SJSA1 (cell line): ENCODE measurements around the gene OR6S1. TPM values are rescaled to one million over a fixed set of nuclear protein-coding genes. Genes with fewer than 3 reads are reported as not detected.

Source experiments
- DNase-seq, 2 experiments: peaks; one replicate each; pipeline ENCODE4 v3.0.0-alpha.2; 2015 to 2020; ENCODE audit warnings: low spot score in 2 of 2, low read depth in 1 of 2
- H3K27ac ChIP-seq: fragments of 250-450 bp; sonication (Bioruptor Pico); 2 replicates; pipeline ENCODE4 v1.5.1; 2020; ENCODE audit warnings: mild to moderate bottlenecking, moderate library complexity
- H3K27me3 ChIP-seq: fragments of 250-450 bp; sonication (Bioruptor Pico); replicated peaks from 2 replicates; pipeline ENCODE4 v1.5.1; 2020; ENCODE audit warnings: mild to moderate bottlenecking, moderate library complexity
- H3K36me3 ChIP-seq: fragments of 250-450 bp; sonication (Bioruptor Pico); 2 replicates; pipeline ENCODE4 v1.5.1; 2020; ENCODE audit warnings: mild to moderate bottlenecking
- H3K4me1 ChIP-seq: fragments of 250-450 bp; sonication (Bioruptor Pico); replicated peaks from 2 replicates; pipeline ENCODE4 v1.6.1; 2021; ENCODE audit warnings: mild to moderate bottlenecking
- H3K4me3 ChIP-seq: fragments of 250-450 bp; sonication (Bioruptor Pico); 2 replicates; pipeline ENCODE4 v1.5.1; 2020; ENCODE audit warnings: mild to moderate bottlenecking
- H3K9me3 ChIP-seq: fragments of 250-450 bp; sonication (Bioruptor Pico); replicated peaks from 2 replicates; pipeline ENCODE4 v1.5.1; 2020; ENCODE audit warnings: mild to moderate bottlenecking
- total RNA-seq: library from RNA; depleted of rRNA; stranded (reverse); fragments of >200 nt; shearing (Covaris generic); gene quantifications from 2 replicates; pipeline ENCODE4 v1.2.3, GENCODE V29; 2014; rRNA removed

Gene OR6S1
- not detected in 2 replicates for total RNA-seq

- Histone ChIP-seq H3K9me3 (no peaks in the 10 kb centered on the region), H3K4me3 (no peak within 1 kb of the TSS), H3K27me3 (no peaks in the 10 kb centered on the region; the same call in 1 of the 2 replicates), H3K4me1 (no peaks in the 10 kb centered on the region), H3K36me3 (no peaks in the 10 kb centered on the region), H3K27ac (no peak within 1 kb of the TSS)
- no peak for DNase-seq
These were observed at the start of gene OR6S1 for GRCh38 chr14:20641591-20641990. OR6S1 (minus strand) TSS chr14:20641691; CDS start chr14:20641691, 0 bp downstream.

GRCh38 chr14:20690848-20691640, 49.6 kb upstream of the OR6S1 start:
- H3K27me3 ChIP-seq = no peaks in the 10 kb centered on the region; the same call in 1 of the 2 replicates
- peak in 1 of 2 experiments; percentile 56 for DNase-seq

GRCh38 chr14:20688167-20688839, 46.8 kb upstream of the OR6S1 start, which contains the start of gene ANG:
ANG (plus strand) TSS chr14:20688764; CDS start chr14:20693565, 4,801 bp downstream.
- no peak for DNase-seq
- no peak within 1 kb of the TSS for H3K27ac ChIP-seq

More at GRCh38 chr14:20690848-20691640, 49.6 kb upstream of the OR6S1 start:
- Histone ChIP-seq H3K9me3 (no peaks in the 10 kb centered on the region), H3K4me3 (no peak overlapping the region), H3K27ac (no peak overlapping the region), H3K4me1 (no peaks in the 10 kb centered on the region), H3K36me3 (no peaks in the 10 kb centered on the region)

GRCh38 chr14:20687362-20688166, 46.1 kb upstream of the OR6S1 start:
- Histone ChIP-seq H3K27me3 (no peaks in the 10 kb centered on the region; the same call in 1 of the 2 replicates), H3K4me1 (peaks cover 8% of the 10 kb centered on the region), H3K36me3 (no peaks in the 10 kb centered on the region; the same call in 1 of the 2 replicates), H3K9me3 (no peaks in the 10 kb centered on the region), H3K27ac (no peak overlapping the region), H3K4me3 (no peak overlapping the region)
- no peak for DNase-seq

More at GRCh38 chr14:20688167-20688839, 46.8 kb upstream of the OR6S1 start, which contains the start of gene ANG:
- no peaks in the 10 kb centered on the region; the same call in 1 of the 2 replicates for H3K27me3 ChIP-seq
- no peaks in the 10 kb centered on the region for H3K9me3 ChIP-seq
- no peaks in the 10 kb centered on the region for H3K36me3 ChIP-seq
- H3K4me1 ChIP-seq = peaks cover 8% of the 10 kb centered on the region
- H3K4me3 ChIP-seq = no peak within 1 kb of the TSS

- H3K36me3 ChIP-seq = no peaks in the 10 kb centered on the region; the same call in 1 of the 2 replicates
- H3K4me3 ChIP-seq = no peak overlapping the region
- DNase-seq = peak in 1 of 2 experiments; percentile 10
- no peaks in the 10 kb centered on the region; the same call in 1 of the 2 replicates for H3K27me3 ChIP-seq
- H3K9me3 ChIP-seq = no peaks in the 10 kb centered on the region
- H3K4me1 ChIP-seq = peaks cover 8% of the 10 kb centered on the region
- H3K27ac ChIP-seq = no peak overlapping the region
These were observed 45.1 kb upstream of the OR6S1 start for GRCh38 chr14:20686386-20687143.

- Histone ChIP-seq H3K4me3 (peak overlapping the region; percentile 65), H3K27ac (peak overlapping the region; percentile 74), H3K36me3 (no peaks in the 10 kb centered on the region; the same call in 1 of the 2 replicates), H3K4me1 (peaks cover 16% of the 10 kb centered on the region), H3K9me3 (no peaks in the 10 kb centered on the region), H3K27me3 (no peaks in the 10 kb centered on the region)
- DNase-seq = no peak
These were observed 43.4 kb upstream of the OR6S1 start for GRCh38 chr14:20684662-20685456.

GRCh38 chr14:20683891-20684661, 42.6 kb upstream of the OR6S1 start, which contains the start of gene RNASE4:
RNASE4 (plus strand) TSS chr14:20684560; CDS start chr14:20699372, 14,812 bp downstream.
- Histone ChIP-seq H3K36me3 (no peaks in the 10 kb centered on the region; the same call in 1 of the 2 replicates), H3K9me3 (no peaks in the 10 kb centered on the region), H3K27me3 (no peaks in the 10 kb centered on the region), H3K4me1 (peaks cover 16% of the 10 kb centered on the region), H3K27ac (peak within 1 kb of the TSS; percentile 90), H3K4me3 (peak within 1 kb of the TSS; percentile 65)
- peak; percentile 83 to 91 for DNase-seq

- Histone ChIP-seq H3K27me3 (no peaks in the 10 kb centered on the region), H3K36me3 (no peaks in the 10 kb centered on the region; the same call in 1 of the 2 replicates), H3K4me3 (peak overlapping the region; percentile 65), H3K27ac (peak overlapping the region; percentile 90), H3K4me1 (peaks cover 16% of the 10 kb centered on the region), H3K9me3 (no peaks in the 10 kb centered on the region)
- DNase-seq = peak; percentile 83 to 93
These were observed 41.8 kb upstream of the OR6S1 start for GRCh38 chr14:20683125-20683890.

- DNase-seq = peak; percentile 83 to 89
- Histone ChIP-seq H3K27ac (peak overlapping the region; percentile 90), H3K36me3 (no peaks in the 10 kb centered on the region; the same call in 1 of the 2 replicates), H3K4me3 (peak overlapping the region; percentile 65), H3K9me3 (no peaks in the 10 kb centered on the region), H3K27me3 (no peaks in the 10 kb centered on the region), H3K4me1 (peaks cover 16% of the 10 kb centered on the region)
These were observed 41.1 kb upstream of the OR6S1 start for GRCh38 chr14:20682435-20683124.

- DNase-seq = no peak
- H3K36me3 ChIP-seq = no peaks in the 10 kb centered on the region; the same call in 1 of the 2 replicates
- no peaks in the 10 kb centered on the region for H3K9me3 ChIP-seq
- H3K27ac ChIP-seq = peak overlapping the region; percentile 90
- no peaks in the 10 kb centered on the region for H3K27me3 ChIP-seq
- peaks cover 16% of the 10 kb centered on the region for H3K4me1 ChIP-seq
- H3K4me3 ChIP-seq = peak overlapping the region; percentile 65
These were observed 40.6 kb upstream of the OR6S1 start for GRCh38 chr14:20682127-20682434.
